OCI-LY7 (cell line): ENCODE measurements around the gene ZDHHC9. TPM values are rescaled to one million over a fixed set of nuclear protein-coding genes. Genes with fewer than 3 reads are reported as not detected.

ENCODE experiments used
- BruUV-seq: library from RNA; stranded (reverse); fragments of 400-500 nt; replicated peaks from 2 replicates; lab custom pipeline; 2021; lab: Mats Ljungman, UMichigan
- CTCF ChIA-PET: fragments of 300-600 bp; sonication (Branson Sonifier 250); formaldehyde crosslinking; loops from one replicate; lab custom pipeline; 2022; ENCODE audit warnings: antibody characterized with exemption; ENCODE audit not compliant: unreplicated experiment; lab: Charles Lee
- POLR2A ChIA-PET: fragments of 300-600 bp; sonication (Branson Sonifier 250); formaldehyde crosslinking; loops from one replicate; lab custom pipeline; 2022; ENCODE audit warnings: antibody characterized with exemption; lab: Charles Lee
- DNase-seq: peaks from one replicate; pipeline ENCODE4 v3.0.0-alpha.2; 2015; ENCODE audit warnings: low spot score
- H2AFZ ChIP-seq: fragments of 200-600 bp; sonication (generic), shearing (Covaris generic); 2 replicates; pipeline ENCODE4 v1.6.1; 2014; ENCODE audit warnings: mild to moderate bottlenecking, antibody characterized with exemption, low read length, moderate library complexity
- H3K27ac ChIP-seq: fragments of 200-600 bp; sonication (generic); 2 replicates; pipeline ENCODE4 v1.5.1; 2014; ENCODE audit warnings: mixed run types, low read depth, mild to moderate bottlenecking, moderate library complexity, low read length, inconsistent platforms; ENCODE audit not compliant: poor library complexity, severe bottlenecking
- H3K36me3 ChIP-seq: fragments of 200-600 bp; sonication (generic); 2 replicates; pipeline ENCODE4 v1.6.1; 2014; ENCODE audit warnings: mild to moderate bottlenecking, antibody characterized with exemption, low read length, moderate library complexity, mixed read lengths; ENCODE audit not compliant: insufficient read depth
- H3K4me1 ChIP-seq: fragments of 200-600 bp; sonication (generic); 2 replicates; pipeline ENCODE4 v1.5.1; 2014; ENCODE audit warnings: mild to moderate bottlenecking, low read length; ENCODE audit not compliant: insufficient read depth, poor library complexity, severe bottlenecking
- H3K4me2 ChIP-seq: fragments of 200-600 bp; sonication (generic); 2 replicates; pipeline ENCODE4 v1.6.1; 2014; ENCODE audit warnings: mild to moderate bottlenecking, low read length
- H3K4me3 ChIP-seq: fragments of 200-600 bp; sonication (generic); 2 replicates; pipeline ENCODE4 v1.5.1; 2014; ENCODE audit warnings: mild to moderate bottlenecking, low read depth, low read length; ENCODE audit not compliant: poor library complexity, severe bottlenecking
- H3K79me2 ChIP-seq: fragments of 200-600 bp; sonication (generic); 2 replicates; pipeline ENCODE4 v1.6.1; 2016; ENCODE audit warnings: low read depth, mild to moderate bottlenecking, low read length, moderate library complexity, mixed read lengths; ENCODE audit not compliant: insufficient read depth
- H3K9me2 ChIP-seq: fragments of 200-600 bp; sonication (generic); 2 replicates; pipeline ENCODE4 v1.6.1; 2016; ENCODE audit warnings: mild to moderate bottlenecking, low read length, mixed read lengths; ENCODE audit not compliant: insufficient read depth
- H3K9me3 ChIP-seq: fragments of 200-600 bp; sonication (generic); 2 replicates; pipeline ENCODE4 v1.6.1; 2014; ENCODE audit warnings: mild to moderate bottlenecking, mixed run types, low read length, mixed read lengths
- H4K20me1 ChIP-seq: fragments of 200-600 bp; sonication (generic); 2 replicates; pipeline ENCODE4 v1.6.1; 2014; ENCODE audit warnings: mild to moderate bottlenecking, antibody characterized with exemption, low read length, moderate library complexity, mixed read lengths; ENCODE audit not compliant: insufficient read depth
- CTCF ChIP-seq: fragments of 200-600 bp; sonication (generic); conservative IDR thresholded peaks from 2 replicates; pipeline ENCODE4 v1.5.1; 2014; ENCODE audit warnings: mild to moderate bottlenecking, antibody characterized with exemption, low read length, moderate library complexity, mixed read lengths
- EZH2phosphoT487 ChIP-seq: fragments of 200-600 bp; sonication (generic); IDR thresholded peaks from 2 replicates; pipeline ENCODE4 v1.6.1; 2018; ENCODE audit warnings: low read depth, borderline replicate concordance, mild to moderate bottlenecking, mixed run types, antibody characterized with exemption, low read length, moderate library complexity, mixed read lengths
- intact Hi-C: fragments of 100-400 bp; cut with micrococcal nuclease; formaldehyde crosslinking; loops from one replicate; pipeline ENCODE4 v1.10.0; 2022; ENCODE audit not compliant: unreplicated experiment
- total RNA-seq, 2 experiments: library from RNA; depleted of rRNA in 1 of 2; stranded (reverse); fragments of >200 nt in 1 of 2; shearing (Covaris generic) in 1 of 2; gene quantifications; 2 replicates each; pipeline ENCODE4 v1.2.3, GENCODE V29; 2014 to 2022

ZDHHC9 gene
- total RNA-seq, 2 experiments from 2014 or later: 8.2 to 11.3 TPM

- intact Hi-C loops: loop anchor here (2.0 to 10.0 kb wide), 2 partner anchors 23 to 393 kb away; partner anchors contain the start of gene RAB33A
- Histone ChIP-seq H3K27ac (peak overlapping the region; percentile 99), H3K4me2 (peak overlapping the region; percentile 100), H2AFZ (no peak overlapping the region), H3K9me3 (no peaks in the 10 kb centered on the region), H3K79me2 (peaks cover 83% of the 10 kb centered on the region), H3K4me1 (peaks cover 68% of the 10 kb centered on the region), H3K36me3 (peaks cover 60% of the 10 kb centered on the region), H3K9me2 (no peaks in the 10 kb centered on the region), H3K4me3 (peak overlapping the region; percentile 99), H4K20me1 (peaks cover 21% of the 10 kb centered on the region)
- ChIA-PET POLR2A (interaction anchor here (0.6 to 6.9 kb wide), 8 partner anchors 12 to 304 kb away, joined by 3 to 126 read pairs (median 4); no protein-coding TSS in a partner anchor), CTCF (interaction anchor here (0.7 to 2.1 kb wide), 5 partner anchors 9 to 177 kb away, joined by 3 to 9 read pairs (median 4); no protein-coding TSS in a partner anchor)
- no peak for TF ChIP-seq EZH2phosphoT487
- TF ChIP-seq CTCF: no peak
- no TSS peak for BruUV-seq
- DNase-seq: no peak
These were observed 61.8 kb downstream of the ZDHHC9 start for GRCh38 chrX:129781680-129782495.

GRCh38 chrX:129781134-129781672, 62.5 kb downstream of the ZDHHC9 start:
- CTCF ChIA-PET: interaction anchor here (0.6 to 1.4 kb wide), 5 partner anchors 9 to 358 kb away, joined by 3 to 9 read pairs (median 4); no protein-coding TSS in a partner anchor
- H3K79me2 ChIP-seq: peaks cover 76% of the 10 kb centered on the region
- peak overlapping the region; percentile 99 for H3K27ac ChIP-seq
- POLR2A ChIA-PET: interaction anchor here (0.6 to 6.9 kb wide), 8 partner anchors 11 to 303 kb away, joined by 3 to 126 read pairs (median 4); no protein-coding TSS in a partner anchor
- peak; percentile 92 for DNase-seq
- H2AFZ ChIP-seq: no peak overlapping the region
- H4K20me1 ChIP-seq: peaks cover 21% of the 10 kb centered on the region
- intact Hi-C loops: loop anchor here (10.0 kb wide), 1 partner anchor 394 kb away; the partner anchor contains the start of gene RAB33A
- H3K4me2 ChIP-seq: peak overlapping the region; percentile 100
- H3K36me3 ChIP-seq: peaks cover 59% of the 10 kb centered on the region
- H3K4me1 ChIP-seq: peaks cover 68% of the 10 kb centered on the region
- no peak for TF ChIP-seq CTCF
- no peak for TF ChIP-seq EZH2phosphoT487
- no TSS peak for BruUV-seq
- peak overlapping the region; percentile 99 for H3K4me3 ChIP-seq
- no peaks in the 10 kb centered on the region for H3K9me3 ChIP-seq
- H3K9me2 ChIP-seq: no peaks in the 10 kb centered on the region
